ENCODE results near the gene RNF114. TPM values are rescaled to one million over a fixed set of nuclear protein-coding genes. Genes with fewer than 3 reads are reported as not detected.
"Not testable (repeated sequence)": the region's sequence is repeated elsewhere in the genome, so short reads cannot be mapped to it uniquely, and the experiment has no call there.

Gene RNF114
- total and polyA plus RNA-seq, 12 donors: 26.9 to 201 (median 68.9) TPM

GRCh38 chr20:49892817-49893216 is 43.4 kb upstream of the RNF114 start:
- 30 to 44% (median 43%) methylated on average over 6 to 11 of the region's 11 CpGs for WGBS, 4 donors
- H3K27me3 ChIP-seq: no peaks in the 10 kb centered on the region
- peak in 3 of 7 donors; percentile 51 to 64 (median 60) for DNase-seq
- TF ChIP-seq CTCF (IDR thresholded peaks at IDR 0.05) (no peak), POLR2A (IDR thresholded peaks at IDR 0.05) (no peak)
- H3K4me3 ChIP-seq: no peak overlapping the region
- H3K4me1 ChIP-seq (replicated peaks in 1 of 2): peaks cover 0 to 49% of the 10 kb centered on the region in 2 donors
- H3K9me3 ChIP-seq (replicated peaks in 1 of 3): no peaks in the 10 kb centered on the region
- H3K36me3 ChIP-seq (replicated peaks in 1 of 2): peaks cover 0 to 7% of the 10 kb centered on the region in 2 donors
- intact Hi-C loops (cut with DNase I): no loop called here
- no peak overlapping the region for H3K27ac ChIP-seq

- Histone ChIP-seq H3K27me3 (no peaks in the 10 kb centered on the region), H3K4me1 (replicated peaks in 1 of 2) (peaks cover 0 to 44% of the 10 kb centered on the region in 2 donors), H3K4me3 (no peak overlapping the region), H3K36me3 (replicated peaks in 1 of 2) (peaks cover 0 to 7% of the 10 kb centered on the region in 2 donors), H3K27ac (no peak overlapping the region), H3K9me3 (replicated peaks in 1 of 3) (no peaks in the 10 kb centered on the region)
- no peak for TF ChIP-seq CTCF (IDR thresholded peaks at IDR 0.05)
- no peak for TF ChIP-seq POLR2A (IDR thresholded peaks at IDR 0.05)
- WGBS, 4 donors: 61 to 71% (median 67%) methylated on average over 11 to 12 of the region's 12 CpGs
- intact Hi-C loops (cut with DNase I): no loop called here
- peak in 1 of 7 donors; percentile 29 for DNase-seq
Observed at GRCh38 chr20:49893242-49894072, 42.7 kb upstream of the RNF114 start.

GRCh38 chr20:49894073-49894470 is 42.1 kb upstream of the RNF114 start:
- no peaks in the 10 kb centered on the region for H3K9me3 ChIP-seq (replicated peaks in 1 of 3)
- TF ChIP-seq POLR2A (IDR thresholded peaks at IDR 0.05) (no peak), CTCF (IDR thresholded peaks at IDR 0.05) (no peak)
- no peak overlapping the region for H3K4me3 ChIP-seq
- no peak for DNase-seq
- WGBS, 4 donors: 78 to 83% (median 80%) methylated on average over 6 of the region's 6 CpGs
- H3K4me1 ChIP-seq (replicated peaks in 1 of 2): peaks cover 0 to 38% of the 10 kb centered on the region in 2 donors
- peaks cover 0 to 5% of the 10 kb centered on the region in 2 donors for H3K36me3 ChIP-seq (replicated peaks in 1 of 2)
- no peaks in the 10 kb centered on the region for H3K27me3 ChIP-seq
- no peak overlapping the region for H3K27ac ChIP-seq
- intact Hi-C loops (cut with DNase I): no loop called here

- WGBS, 4 donors: 87 to 95% (median 90%) methylated on average over 7 of the region's 7 CpGs
- H3K27me3 ChIP-seq; intact Hi-C loops (cut with DNase I); H3K27ac ChIP-seq; H3K4me3 ChIP-seq; DNase-seq; H3K36me3 ChIP-seq (replicated peaks in 1 of 2); H3K9me3 ChIP-seq (replicated peaks in 1 of 3): not testable (repeated sequence)
- peaks cover 0 to 25% of the 10 kb centered on the region in 2 donors for H3K4me1 ChIP-seq (replicated peaks in 1 of 2)
Observed at GRCh38 chr20:49895474-49896093, 40.6 kb upstream of the RNF114 start.
